IMR-90 (cell line): ENCODE data around the gene INCA1.
A peak's percentile ranks its signal among the peaks of the same experiment; 100 is the strongest.

Experiments used
- BHLHE40 ChIP-seq: fragments of 150-350 bp; IDR thresholded peaks from 2 replicates; pipeline ENCODE4 v1.6.1; 2016; ENCODE audit warnings: mild to moderate bottlenecking, low read depth, low read length
- CEBPB ChIP-seq: IDR thresholded peaks from 2 replicates; pipeline ENCODE4 v1.6.1; 2012; ENCODE audit warnings: low read depth, low read length, improper control_type of control experiment
- CTCF ChIP-seq: conservative IDR thresholded peaks from 2 replicates; pipeline ENCODE4 v1.5.1; 2012; ENCODE audit warnings: mild to moderate bottlenecking, low read depth, low read length, improper control_type of control experiment
- MAFK ChIP-seq: IDR thresholded peaks from 2 replicates; pipeline ENCODE4 v1.6.1; 2012; ENCODE audit warnings: low read depth, low read length, improper control_type of control experiment
- MAZ ChIP-seq: IDR thresholded peaks from 2 replicates; pipeline ENCODE4 v1.6.1; 2012; ENCODE audit warnings: low read depth, mild to moderate bottlenecking, low read length, improper control_type of control experiment, moderate library complexity, borderline replicate concordance
- NFE2L2 ChIP-seq: fragments of 150-350 bp; IDR thresholded peaks from 2 replicates; pipeline ENCODE4 v1.6.1; 2016; ENCODE audit warnings: low read depth, mild to moderate bottlenecking, low read length
- POLR2A ChIP-seq: IDR thresholded peaks from 2 replicates; pipeline ENCODE4 v1.6.1; 2012; ENCODE audit warnings: mild to moderate bottlenecking, low read depth, low read length
- TF ChIP-seq, protein P1 (sequence below): fragments of 150-350 bp; IDR thresholded peaks from 2 replicates; pipeline ENCODE4 v1.6.1; 2017; ENCODE audit warnings: mild to moderate bottlenecking, antibody characterized with exemption, low read length, low read depth

DNA sequence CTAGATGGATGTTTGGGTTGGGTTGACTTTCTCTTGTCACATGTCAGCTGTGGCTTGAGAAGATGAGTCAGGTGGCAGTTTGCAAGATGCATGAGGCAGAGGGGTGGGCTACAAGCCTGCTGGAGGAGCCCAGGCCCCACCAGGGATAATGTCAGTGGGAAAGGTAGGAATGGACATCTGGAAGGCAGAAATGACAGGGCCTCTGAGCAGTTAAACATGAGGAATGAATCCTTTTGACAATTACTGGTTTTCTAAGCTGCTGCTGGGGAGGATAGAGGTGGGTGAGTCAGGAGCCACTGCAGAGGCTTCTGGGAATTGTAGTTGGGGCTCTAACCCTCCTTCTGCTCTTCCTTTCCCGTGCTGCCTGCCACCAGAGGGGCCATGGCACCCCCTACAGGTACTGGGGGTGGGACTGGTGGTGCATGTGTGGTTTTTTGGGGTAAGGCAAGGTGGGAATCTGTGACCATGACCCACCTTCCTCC is 22.2 kb upstream of the INCA1 start:
- TF ChIP-seq CTCF (0 out of 2 replicates have a peak, but pooled peaks have one; percentile 3), CEBPB (no peak), NFE2L2 (no peak), MAZ (no peak), POLR2A (no peak), MAFK (no peak), BHLHE40 (no peak)
- TF ChIP-seq, protein P1, sequence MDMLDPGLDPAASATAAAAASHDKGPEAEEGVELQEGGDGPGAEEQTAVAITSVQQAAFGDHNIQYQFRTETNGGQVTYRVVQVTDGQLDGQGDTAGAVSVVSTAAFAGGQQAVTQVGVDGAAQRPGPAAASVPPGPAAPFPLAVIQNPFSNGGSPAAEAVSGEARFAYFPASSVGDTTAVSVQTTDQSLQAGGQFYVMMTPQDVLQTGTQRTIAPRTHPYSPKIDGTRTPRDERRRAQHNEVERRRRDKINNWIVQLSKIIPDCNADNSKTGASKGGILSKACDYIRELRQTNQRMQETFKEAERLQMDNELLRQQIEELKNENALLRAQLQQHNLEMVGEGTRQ: no peak
